Sciatic nerve (tissue), 2 donors: ENCODE data around the gene KRT24. TPM values are rescaled to one million over a fixed set of nuclear protein-coding genes. Genes with fewer than 3 reads are reported as not detected.
"Not testable (repeated sequence)": the region's sequence is repeated elsewhere in the genome, so short reads cannot be mapped to it uniquely, and the experiment has no call there.

Experiments
- ATAC-seq: fragments of 200-7000 bp; cut with Tn5 transposase; one replicate; pipeline ENCODE4 v1.9.1; 2020; ENCODE audit warnings: mild to moderate bottlenecking, moderate library complexity
- DNase-seq: peaks from one replicate; pipeline ENCODE4 v3.0.0-alpha.2; 2020; ENCODE audit warnings: low spot score
- intact Hi-C: fragments of 100-400 bp; cut with DNase I; formaldehyde crosslinking; loops from one replicate; pipeline ENCODE4 v1.14.2; 2022
- total RNA-seq: library from RNA; stranded (reverse); fragmentation: NEBNext Ultra II Directional; extraction: Animal tissue kit (Norgen Biotek cat#: 25700); gene quantifications from one replicate; pipeline ENCODE4 v1.2.1, GENCODE V29; 2021
- donor health status: DM: no; HTN: no; CAD: no.
- donor health status: DM: no; HTN: no; CAD: no.

Gene KRT24
- 0.53 TPM for total RNA-seq

- DNase-seq (no peak), ATAC-seq (no peak)
- intact Hi-C loops, result no loop called here
These were observed at the start of gene KRT24 for GRCh38 chr17:40703652-40704051. Gene KRT24, minus strand, starts transcription at chr17:40703752. Its CDS starts 59 bp downstream, at chr17:40703693.

- DNase-seq (no peak), ATAC-seq (no peak)
- intact Hi-C loops, result no loop called here
These were observed 47.5 kb upstream of the KRT24 start for GRCh38 chr17:40751065-40751464.

- ATAC-seq, result no peak
- DNase-seq, result no peak
- intact Hi-C loops, result no loop called here
These were observed 46.8 kb upstream of the KRT24 start for GRCh38 chr17:40750391-40750790.

- intact Hi-C loops, ATAC-seq: not testable (repeated sequence)
These were observed 45.1 kb upstream of the KRT24 start for GRCh38 chr17:40748666-40749065.

GRCh38 chr17:40738553-40738952 lies 35.0 kb upstream of the KRT24 start:
- DNase-seq, result no peak
- ATAC-seq, result no peak
- intact Hi-C loops, result no loop called here

More at GRCh38 chr17:40748666-40749065, 45.1 kb upstream of the KRT24 start:
- not testable (repeated sequence) for DNase-seq

- intact Hi-C loops, result no loop called here
- DNase-seq, result no peak
These were observed 31.5 kb upstream of the KRT24 start for GRCh38 chr17:40735016-40735415.

GRCh38 chr17:40734018-40734417 lies 30.5 kb upstream of the KRT24 start:
- DNase-seq (no peak), ATAC-seq (no peak)
- intact Hi-C loops, result no loop called here

More at GRCh38 chr17:40735016-40735415, 31.5 kb upstream of the KRT24 start:
- ATAC-seq, result no peak

GRCh38 chr17:40730970-40731369 lies 27.4 kb upstream of the KRT24 start:
- ATAC-seq, result no peak
- intact Hi-C loops, result no loop called here
- DNase-seq, result no peak

- ATAC-seq (peak; percentile 95), DNase-seq (no peak)
- intact Hi-C loops, result no loop called here
These were observed 24.1 kb upstream of the KRT24 start for GRCh38 chr17:40727447-40728231.

GRCh38 chr17:40726919-40727318 lies 23.4 kb upstream of the KRT24 start:
- ATAC-seq (no peak), DNase-seq (no peak)
- intact Hi-C loops, result no loop called here

GRCh38 chr17:40724656-40725055 lies 21.1 kb upstream of the KRT24 start:
- ATAC-seq (no peak), DNase-seq (no peak)
- intact Hi-C loops, result no loop called here

- DNase-seq (no peak), ATAC-seq (peak; percentile 93)
- intact Hi-C loops, result no loop called here
These were observed 18.7 kb upstream of the KRT24 start for GRCh38 chr17:40722241-40722640.

- DNase-seq, result no peak
- intact Hi-C loops, result no loop called here
- ATAC-seq, result no peak
These were observed 17.3 kb upstream of the KRT24 start for GRCh38 chr17:40720899-40721298.

- no peak for DNase-seq
- intact Hi-C loops, result no loop called here
These were observed 15.4 kb upstream of the KRT24 start for GRCh38 chr17:40718930-40719329.

GRCh38 chr17:40717776-40718175 lies 14.2 kb upstream of the KRT24 start:
- ATAC-seq (no peak), DNase-seq (no peak)
- intact Hi-C loops, result no loop called here

More at GRCh38 chr17:40718930-40719329, 15.4 kb upstream of the KRT24 start:
- ATAC-seq, result no peak

GRCh38 chr17:40714473-40714872 lies 10.9 kb upstream of the KRT24 start:
- DNase-seq, result no peak
- peak; percentile 63 for ATAC-seq
- intact Hi-C loops, result no loop called here

- DNase-seq (peak; percentile 66), ATAC-seq (peak; percentile 97)
- intact Hi-C loops, result no loop called here
These were observed 4.2 kb upstream of the KRT24 start for GRCh38 chr17:40707745-40708144.

GRCh38 chr17:40705584-40705983 lies 2.0 kb upstream of the KRT24 start:
- intact Hi-C loops, result no loop called here

GRCh38 chr17:40702271-40702670 lies 1.3 kb downstream of the KRT24 start:
- DNase-seq, result no peak
- intact Hi-C loops, result no loop called here

More at GRCh38 chr17:40705584-40705983, 2.0 kb upstream of the KRT24 start:
- DNase-seq (no peak), ATAC-seq (no peak)

GRCh38 chr17:40699853-40700252 lies 3.7 kb downstream of the KRT24 start:
- DNase-seq, result no peak
- intact Hi-C loops, result no loop called here
- peak; percentile 83 for ATAC-seq

More at GRCh38 chr17:40702271-40702670, 1.3 kb downstream of the KRT24 start:
- ATAC-seq, result no peak

GRCh38 chr17:40699371-40699770 lies 4.2 kb downstream of the KRT24 start:
- intact Hi-C loops, result no loop called here
- DNase-seq (peak; percentile 63), ATAC-seq (peak; percentile 95)
